NCI-H146 treated with DMSO at 0.1 percent for 48 hours (cell line): ENCODE data around the gene CACNA2D4.

ENCODE experiments used
- DNase-seq: peaks from one replicate; lab custom pipeline; 2025; ENCODE audit not compliant: unreplicated experiment; lab: John Stamatoyannopoulos, UW

CACNA2D4 gene

GRCh38 chr12:1873531-1874510, 44.6 kb downstream of the CACNA2D4 start:
- DNase-seq, result no peak

- DNase-seq, result no peak
Measured at GRCh38 chr12:1872448-1872847, 46.0 kb downstream of the CACNA2D4 start.

GRCh38 chr12:1872001-1872400, 46.5 kb downstream of the CACNA2D4 start:
- DNase-seq, result no peak

- no peak for DNase-seq
Measured at GRCh38 chr12:1870998-1871917, 47.2 kb downstream of the CACNA2D4 start.

GRCh38 chr12:1870086-1870485, 48.4 kb downstream of the CACNA2D4 start:
- DNase-seq, result no peak

GRCh38 chr12:1869145-1869544, 49.3 kb downstream of the CACNA2D4 start:
- DNase-seq, result no peak

- no peak for DNase-seq
Measured at GRCh38 chr12:1865284-1865866, 53.1 kb downstream of the CACNA2D4 start.

- no peak for DNase-seq
Measured at GRCh38 chr12:1864867-1865266, 53.6 kb downstream of the CACNA2D4 start.

GRCh38 chr12:1864456-1864855, 54.0 kb downstream of the CACNA2D4 start:
- no peak for DNase-seq

GRCh38 chr12:1863823-1864222, 54.6 kb downstream of the CACNA2D4 start:
- no peak for DNase-seq

- no peak for DNase-seq
Measured at GRCh38 chr12:1862973-1863372, 55.5 kb downstream of the CACNA2D4 start.

- no peak for DNase-seq
Measured at GRCh38 chr12:1859643-1860042, 58.8 kb downstream of the CACNA2D4 start.

- DNase-seq, result no peak
Measured at GRCh38 chr12:1858456-1858855, 60.0 kb downstream of the CACNA2D4 start.

- no peak for DNase-seq
Measured at GRCh38 chr12:1857821-1858220, 60.6 kb downstream of the CACNA2D4 start.

GRCh38 chr12:1857086-1857485, 61.4 kb downstream of the CACNA2D4 start:
- no peak for DNase-seq

- DNase-seq, result no peak
Measured at GRCh38 chr12:1855241-1855640, 63.2 kb downstream of the CACNA2D4 start.

GRCh38 chr12:1853716-1854115, 64.7 kb downstream of the CACNA2D4 start:
- DNase-seq, result no peak

GRCh38 chr12:1852076-1852475, 66.4 kb downstream of the CACNA2D4 start:
- DNase-seq, result no peak

GRCh38 chr12:1851151-1851701, 67.2 kb downstream of the CACNA2D4 start:
- DNase-seq, result no peak

- no peak for DNase-seq
Measured at GRCh38 chr12:1848745-1849144, 69.7 kb downstream of the CACNA2D4 start.

GRCh38 chr12:1848146-1848545, 70.3 kb downstream of the CACNA2D4 start:
- no peak for DNase-seq
